Measurements from ENCODE around the gene MLLT3.

GRCh38 chr9:20505574-20505973 lies 116.7 kb downstream of the MLLT3 start:
- TF ChIP-seq, protein P1, sequence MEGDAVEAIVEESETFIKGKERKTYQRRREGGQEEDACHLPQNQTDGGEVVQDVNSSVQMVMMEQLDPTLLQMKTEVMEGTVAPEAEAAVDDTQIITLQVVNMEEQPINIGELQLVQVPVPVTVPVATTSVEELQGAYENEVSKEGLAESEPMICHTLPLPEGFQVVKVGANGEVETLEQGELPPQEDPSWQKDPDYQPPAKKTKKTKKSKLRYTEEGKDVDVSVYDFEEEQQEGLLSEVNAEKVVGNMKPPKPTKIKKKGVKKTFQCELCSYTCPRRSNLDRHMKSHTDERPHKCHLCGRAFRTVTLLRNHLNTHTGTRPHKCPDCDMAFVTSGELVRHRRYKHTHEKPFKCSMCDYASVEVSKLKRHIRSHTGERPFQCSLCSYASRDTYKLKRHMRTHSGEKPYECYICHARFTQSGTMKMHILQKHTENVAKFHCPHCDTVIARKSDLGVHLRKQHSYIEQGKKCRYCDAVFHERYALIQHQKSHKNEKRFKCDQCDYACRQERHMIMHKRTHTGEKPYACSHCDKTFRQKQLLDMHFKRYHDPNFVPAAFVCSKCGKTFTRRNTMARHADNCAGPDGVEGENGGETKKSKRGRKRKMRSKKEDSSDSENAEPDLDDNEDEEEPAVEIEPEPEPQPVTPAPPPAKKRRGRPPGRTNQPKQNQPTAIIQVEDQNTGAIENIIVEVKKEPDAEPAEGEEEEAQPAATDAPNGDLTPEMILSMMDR (IDR thresholded peaks at IDR 0.05), result no peak
- no peak for TF ChIP-seq POLR2AphosphoS5 (IDR thresholded peaks at IDR 0.05)
- no peak for TF ChIP-seq POLR2A (IDR thresholded peaks at IDR 0.05)
- no peak for TF ChIP-seq EP300 (IDR thresholded peaks at IDR 0.05; ENCODE audit: low read depth)
